ENCODE measurements around the gene GAB4.
A peak's percentile ranks its signal among the peaks of the same experiment; 100 is the strongest.

The GAB4 gene

DNA sequence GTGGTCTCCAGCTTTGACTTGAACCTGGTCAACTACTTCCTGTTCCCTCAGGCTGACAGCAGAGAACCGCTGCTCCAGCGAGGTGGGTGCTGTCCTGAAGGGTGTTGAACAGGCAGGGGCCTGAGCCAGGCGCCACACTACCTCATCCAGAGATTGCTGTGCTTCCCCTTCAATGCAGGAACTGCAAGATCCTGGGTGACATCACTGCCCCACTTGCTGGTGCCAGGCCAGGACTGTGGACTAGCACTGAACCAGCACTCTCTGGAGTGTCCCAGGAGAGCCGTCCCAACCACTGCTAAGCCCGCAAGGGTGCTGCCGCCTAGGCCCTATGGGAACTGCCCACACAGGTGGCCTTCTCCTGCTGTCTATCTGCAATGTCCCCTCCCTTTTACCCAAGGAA lies 51.7 kb downstream of the GAB4 start:
- peak; percentile 10 for DNase-seq (ENCODE audit: low spot score)
- TF ChIP-seq, protein P1, sequence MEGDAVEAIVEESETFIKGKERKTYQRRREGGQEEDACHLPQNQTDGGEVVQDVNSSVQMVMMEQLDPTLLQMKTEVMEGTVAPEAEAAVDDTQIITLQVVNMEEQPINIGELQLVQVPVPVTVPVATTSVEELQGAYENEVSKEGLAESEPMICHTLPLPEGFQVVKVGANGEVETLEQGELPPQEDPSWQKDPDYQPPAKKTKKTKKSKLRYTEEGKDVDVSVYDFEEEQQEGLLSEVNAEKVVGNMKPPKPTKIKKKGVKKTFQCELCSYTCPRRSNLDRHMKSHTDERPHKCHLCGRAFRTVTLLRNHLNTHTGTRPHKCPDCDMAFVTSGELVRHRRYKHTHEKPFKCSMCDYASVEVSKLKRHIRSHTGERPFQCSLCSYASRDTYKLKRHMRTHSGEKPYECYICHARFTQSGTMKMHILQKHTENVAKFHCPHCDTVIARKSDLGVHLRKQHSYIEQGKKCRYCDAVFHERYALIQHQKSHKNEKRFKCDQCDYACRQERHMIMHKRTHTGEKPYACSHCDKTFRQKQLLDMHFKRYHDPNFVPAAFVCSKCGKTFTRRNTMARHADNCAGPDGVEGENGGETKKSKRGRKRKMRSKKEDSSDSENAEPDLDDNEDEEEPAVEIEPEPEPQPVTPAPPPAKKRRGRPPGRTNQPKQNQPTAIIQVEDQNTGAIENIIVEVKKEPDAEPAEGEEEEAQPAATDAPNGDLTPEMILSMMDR (IDR thresholded peaks at IDR 0.05; ENCODE audit: borderline replicate concordance, control extremely low read depth, extremely low read depth, insufficient read depth, missing control alignments) = no peak
- in situ Hi-C loops (cut with MboI; ENCODE audit: low sequenced_read_pairs, unreplicated experiment) = no loop called here

DNA sequence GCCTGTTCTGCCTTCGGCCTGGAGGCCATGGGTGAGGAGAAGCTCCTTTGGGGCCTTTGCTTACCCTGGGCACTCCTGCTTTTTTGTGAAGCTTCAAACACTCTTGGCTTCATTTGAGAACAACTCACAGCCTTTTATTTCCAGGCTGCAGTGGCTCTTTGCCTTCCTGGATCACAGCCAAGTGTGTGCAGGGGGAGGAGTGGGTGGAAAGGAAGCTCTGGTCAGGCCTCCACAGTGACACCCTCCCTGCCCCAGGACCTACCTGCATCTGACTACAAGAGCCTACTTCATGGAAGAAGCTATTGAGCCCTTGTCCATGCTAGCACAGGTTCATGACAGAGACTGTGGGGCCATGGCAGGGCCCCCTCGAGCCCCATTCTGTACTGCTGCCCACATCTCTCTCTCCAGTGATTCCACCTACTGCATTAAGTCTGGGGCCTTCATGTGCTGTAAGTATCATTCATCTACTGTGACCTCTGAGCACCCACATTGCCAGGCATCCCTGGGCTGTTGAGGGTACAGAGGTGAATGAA lies 52.3 kb downstream of the GAB4 start:
- no peak for DNase-seq (ENCODE audit: low spot score)
- in situ Hi-C loops (cut with MboI; ENCODE audit: low sequenced_read_pairs, unreplicated experiment) = no loop called here
- TF ChIP-seq, protein P1 (IDR thresholded peaks at IDR 0.05; ENCODE audit: borderline replicate concordance, control extremely low read depth, extremely low read depth, insufficient read depth, missing control alignments) = no peak

DNA sequence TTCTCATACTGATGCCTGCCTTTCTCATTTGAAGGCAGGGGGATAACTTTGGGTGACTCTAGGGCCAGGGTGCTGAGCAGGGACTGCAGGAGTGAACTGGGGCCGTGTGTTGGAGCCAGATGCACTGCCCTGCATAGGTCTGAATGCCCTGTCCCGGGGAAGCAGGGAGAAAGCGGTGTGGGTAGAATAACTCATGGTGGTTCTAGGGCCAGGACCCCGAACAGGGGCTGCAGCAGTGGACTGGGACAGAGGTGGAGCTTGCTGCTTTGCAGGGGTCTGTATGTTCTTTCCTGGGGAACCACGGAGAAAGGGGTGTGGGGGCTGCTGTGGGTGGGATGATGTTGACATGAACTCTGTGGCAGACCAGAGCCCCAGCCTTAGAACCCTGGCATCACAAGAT lies 52.9 kb downstream of the GAB4 start:
- TF ChIP-seq, protein P1 (IDR thresholded peaks at IDR 0.05; ENCODE audit: borderline replicate concordance, control extremely low read depth, extremely low read depth, insufficient read depth, missing control alignments) = no peak
- in situ Hi-C loops (cut with MboI; ENCODE audit: low sequenced_read_pairs, unreplicated experiment) = no loop called here
- no peak for DNase-seq (ENCODE audit: low spot score)

GRCh38 chr22:16954060-16954403 lies 54.0 kb downstream of the GAB4 start:
- no peak for DNase-seq (ENCODE audit: low spot score)
- in situ Hi-C loops (cut with MboI; ENCODE audit: low sequenced_read_pairs, unreplicated experiment) = no loop called here
- TF ChIP-seq, protein P1 (IDR thresholded peaks at IDR 0.05; ENCODE audit: borderline replicate concordance, control extremely low read depth, extremely low read depth, insufficient read depth, missing control alignments) = no peak

GRCh38 chr22:16953206-16954059 lies 54.6 kb downstream of the GAB4 start:
- in situ Hi-C loops (cut with MboI; ENCODE audit: low sequenced_read_pairs, unreplicated experiment) = no loop called here
- TF ChIP-seq, protein P1 (IDR thresholded peaks at IDR 0.05; ENCODE audit: borderline replicate concordance, control extremely low read depth, extremely low read depth, insufficient read depth, missing control alignments) = no peak
- no peak for DNase-seq (ENCODE audit: low spot score)

- DNase-seq (ENCODE audit: low spot score) = peak; percentile 6
- TF ChIP-seq, protein P1 (IDR thresholded peaks at IDR 0.05; ENCODE audit: borderline replicate concordance, control extremely low read depth, extremely low read depth, insufficient read depth, missing control alignments) = no peak
- in situ Hi-C loops (cut with MboI; ENCODE audit: low sequenced_read_pairs, unreplicated experiment) = no loop called here
These were observed 58.5 kb downstream of the GAB4 start for GRCh38 chr22:16949561-16949960.

All from GM13976 (cell line).